HepG2 (cell line): ENCODE results near the gene SRP19. TPM values are rescaled to one million over a fixed set of nuclear protein-coding genes. Genes with fewer than 3 reads are reported as not detected.
A peak's percentile ranks its signal among the peaks of the same experiment; 100 is the strongest.

Source experiments
- ATAC-seq: fragments of 200-7000 bp; cut with Tn5 transposase; 3 replicates; pipeline ENCODE4 v1.9.1; 2020; ENCODE audit warnings: mild to moderate bottlenecking, moderate library complexity
- Bru-seq: library from RNA; stranded (reverse); fragments of 400-500 nt; gene quantifications from one replicate; lab custom pipeline; 2021; lab: Mats Ljungman, UMichigan
- BruChase-seq, 2 experiments: library from RNA; stranded (reverse); fragments of 400-500 nt; gene quantifications; one replicate each; lab custom pipeline; 2021; lab: Mats Ljungman, UMichigan
- BruUV-seq: library from RNA; stranded (reverse); fragments of 400-500 nt; replicated peaks from 2 replicates; lab custom pipeline; 2021; lab: Mats Ljungman, UMichigan
- CTCF ChIA-PET: fragments of 300-600 bp; formaldehyde crosslinking; extraction: SDS; loops from one replicate; lab custom pipeline; 2021; ENCODE audit warnings: low total read pairs, inconsistent platforms, low intra/inter-chr PET ratio; lab: Yijun Ruan, JAX
- POLR2A ChIA-PET: fragments of 350-600 bp; sonication (Branson Sonifier 250); formaldehyde crosslinking; loops from one replicate; lab custom pipeline; 2020; ENCODE audit warnings: antibody characterized with exemption, inconsistent platforms; lab: Yijun Ruan, JAX
- DNase-seq: peaks from one replicate; pipeline ENCODE4 v3.0.0-alpha.2; 2015; ENCODE audit warnings: low spot score
- FAIRE-seq: peaks from 3 replicates; lab custom pipeline; 2011; peaks lifted over from hg19 to GRCh38; lab: Jason Lieb, UNC
- H2AFZ ChIP-seq: one replicate; pipeline ENCODE4 v1.6.1; 2011; ENCODE audit warnings: low read length, inconsistent platforms
- H3K27ac ChIP-seq: fragments of 300-600 bp; 3 replicates; pipeline ENCODE4 v1.8.0; 2011; ENCODE audit warnings: mixed run types, mild to moderate bottlenecking, mixed read lengths, low read length, inconsistent platforms; ENCODE audit not compliant: insufficient read depth; ENCODE audit errors: extremely low read length
- H3K27me3 ChIP-seq, 2 experiments: fragments of 200-600 bp in 1 of 2; 2 replicates in 1 of 2; 3 replicates in 1 of 2; pipeline versions ENCODE4 v1.6.0 to v1.8.0; 2011; ENCODE audit warnings: low read length in 2 of 2, mild to moderate bottlenecking in 2 of 2, moderate library complexity in 2 of 2, inconsistent platforms in 1 of 2; ENCODE audit not compliant: insufficient read depth in 2 of 2, control insufficient read depth in 1 of 2
- H3K36me3 ChIP-seq, 2 experiments: fragments of 200-600 bp in 1 of 2; replicated peaks in 1 of 2; 2 replicates in 1 of 2; 3 replicates in 1 of 2; pipeline versions ENCODE4 v1.5.1 to v1.8.0; 2011; ENCODE audit warnings: low read length in 2 of 2, inconsistent platforms in 1 of 2; ENCODE audit not compliant: insufficient read depth in 2 of 2, control insufficient read depth in 1 of 2
- H3K4me1 ChIP-seq: 2 replicates; pipeline ENCODE4 v1.5.1; 2012; ENCODE audit warnings: low read length, inconsistent platforms; ENCODE audit not compliant: insufficient read depth
- H3K4me2 ChIP-seq: 2 replicates; pipeline ENCODE4 v1.6.0; 2011; ENCODE audit warnings: low read depth, low read length, inconsistent platforms
- H3K4me3 ChIP-seq, 3 experiments: fragments of 200-600 bp in 1 of 3; sonication (generic), shearing (Covaris generic) in 1 of 3; replicated peaks in 1 of 3; 2 replicates each; pipeline ENCODE4 v1.5.1; 2011 to 2016; ENCODE audit warnings: low read length in 3 of 3, inconsistent platforms in 2 of 3, low read depth in 2 of 3, mild to moderate bottlenecking in 2 of 3, control low read depth in 1 of 3, mixed read lengths in 1 of 3; ENCODE audit not compliant: insufficient read depth in 1 of 3
- H3K79me2 ChIP-seq: one replicate; pipeline ENCODE4 v1.6.1; 2011; ENCODE audit warnings: low read length, inconsistent platforms; ENCODE audit not compliant: insufficient read depth
- H3K9ac ChIP-seq: 2 replicates; pipeline ENCODE4 v1.6.0; 2011; ENCODE audit warnings: mild to moderate bottlenecking, low read depth, low read length, inconsistent platforms; ENCODE audit not compliant: insufficient read depth
- H3K9me3 ChIP-seq: 2 replicates; pipeline ENCODE4 v1.5.1; 2012; ENCODE audit warnings: mild to moderate bottlenecking, low read length
- H4K20me1 ChIP-seq: 2 replicates; pipeline ENCODE4 v1.6.0; 2011; ENCODE audit warnings: inconsistent platforms, mild to moderate bottlenecking, low read length, moderate library complexity; ENCODE audit not compliant: insufficient read depth
- ATF7 ChIP-seq, 2 experiments: fragments of 450-650 bp in 1 of 2; sonication (generic) in 1 of 2; formaldehyde crosslinking in 1 of 2; IDR thresholded peaks; 2 replicates each; pipeline versions ENCODE4 v1.4.0 to v1.6.1; 2016 to 2020; ENCODE audit warnings: antibody characterized with exemption in 1 of 2, mild to moderate bottlenecking in 1 of 2, missing genetic modification reagents in 1 of 2
- CBX5 ChIP-seq: sonication (generic); formaldehyde crosslinking; IDR thresholded peaks from 2 replicates; pipeline ENCODE4 v1.4.0; 2020; ENCODE audit warnings: missing genetic modification reagents, borderline replicate concordance
- CEBPG ChIP-seq: IDR thresholded peaks from 2 replicates; pipeline ENCODE4 v1.6.1; 2016
- CSRNP2 ChIP-seq: sonication (generic); formaldehyde crosslinking; conservative IDR thresholded peaks from 2 replicates; pipeline ENCODE4 v1.8.0; 2022; ENCODE audit warnings: low read depth, missing genetic modification reagents
- HNF1B ChIP-seq: sonication (generic); formaldehyde crosslinking; IDR thresholded peaks from 2 replicates; pipeline ENCODE4 v1.5.1; 2020; ENCODE audit warnings: mild to moderate bottlenecking, moderate library complexity, missing genetic modification reagents
- NR1H2 ChIP-seq: sonication (generic); formaldehyde crosslinking; IDR thresholded peaks from 2 replicates; pipeline ENCODE4 v1.8.1; 2022; ENCODE audit warnings: low read depth, missing genetic modification reagents, borderline replicate concordance
- TAF1 ChIP-seq: sonication (generic); formaldehyde crosslinking; IDR thresholded peaks from 2 replicates; pipeline ENCODE4 v1.4.0; 2020; ENCODE audit warnings: missing genetic modification reagents
- ZBTB1 ChIP-seq: sonication (generic); formaldehyde crosslinking; IDR thresholded peaks from 2 replicates; pipeline ENCODE4 v1.4.0; 2020; ENCODE audit warnings: missing genetic modification reagents, borderline replicate concordance
- ZNF121 ChIP-seq: sonication (generic); formaldehyde crosslinking; IDR thresholded peaks from 2 replicates; pipeline ENCODE4 v1.5.0; 2020; ENCODE audit warnings: mild to moderate bottlenecking, missing genetic modification reagents
- ZNF205 ChIP-seq: IDR thresholded peaks from 2 replicates; pipeline ENCODE4 v1.6.1; 2018; ENCODE audit warnings: missing biosample characterization, missing genetic modification reagents
- ZNF382 ChIP-seq: sonication (generic); formaldehyde crosslinking; IDR thresholded peaks from 2 replicates; pipeline ENCODE4 v1.5.0; 2020; ENCODE audit warnings: missing genetic modification reagents, mild to moderate bottlenecking, borderline replicate concordance
- ZNF530 ChIP-seq: sonication (generic); formaldehyde crosslinking; IDR thresholded peaks from 2 replicates; pipeline ENCODE4 v1.5.0; 2020; ENCODE audit warnings: low read depth, mild to moderate bottlenecking, missing genetic modification reagents
- ZNF790 ChIP-seq: sonication (generic); formaldehyde crosslinking; IDR thresholded peaks from 2 replicates; pipeline ENCODE4 v1.8.0; 2022; ENCODE audit warnings: missing genetic modification reagents, mild to moderate bottlenecking, borderline replicate concordance
- WGBS: methylation state at CpG from one replicate; pipeline ENCODE4 v1.1.6; 2017; ENCODE audit warnings: low lambda C conversion rate; 5-methylcytosine and 5-hydroxymethylcytosine counted together
- in situ Hi-C: cut with HindIII; loops from 2 replicates; pipeline ENCODE4 v1.10.0; 2017; ENCODE audit warnings: low pct_unique_long_range_greater_than_20kb; ENCODE audit not compliant: extremely low pct_ligation_motif_present
- intact Hi-C: fragments of 100-400 bp; cut with micrococcal nuclease; formaldehyde crosslinking; loops from one replicate; pipeline ENCODE4 v1.10.0; 2022; ENCODE audit not compliant: unreplicated experiment
- long read RNA-seq, 2 experiments: library from RNA in 1 of 2; library from polyadenylated mRNA in 1 of 2; stranded (forward) in 1 of 2; unstranded in 1 of 2; transcript quantifications; one replicate each; pipeline ENCODE4 v2.0.0, GENCODE V29; 2019 to 2022
- polyA minus RNA-seq, 3 experiments: library from RNA; depleted of rRNA, polyadenylated mRNA; stranded (reverse); fragments of >200 nt; gene quantifications; 2 replicates each; pipeline ENCODE4 v1.2.3, GENCODE V29; 2011; ENCODE audit warnings: low replicate concordance in 1 of 3
- polyA plus RNA-seq, 8 experiments: library from polyadenylated mRNA; depleted of rRNA in 3 of 8; stranded (reverse) in 7 of 8; unstranded in 1 of 8; fragments of >200 nt; fragmentation: Illumina TruSeq in 4 of 8; extraction: Trizol in 4 of 8; gene quantifications; 2 replicates each; pipeline versions ENCODE4 v1.2.1 to v1.2.3, GENCODE V29; 2011 to 2016; ENCODE audit warnings: low read depth in 4 of 8, missing spikeins in 1 of 8, mixed read lengths in 1 of 8; ENCODE audit not compliant: insufficient read depth in 1 of 8
- total RNA-seq, 5 experiments: library from RNA; depleted of rRNA; stranded (reverse); fragments of >200 nt; fragmentation: Illumina TruSeq; extraction: Trizol; gene quantifications; 2 replicates each; pipeline ENCODE4 v1.2.3, GENCODE V29; 2016; ENCODE audit warnings: low read depth in 1 of 5

Gene SRP19
- total RNA-seq (2016; rRNA removed; fragmentation: Illumina TruSeq; extraction: Trizol) = 143 and 214 TPM in 2 replicates
- 62.6 and 64.2 TPM in 2 replicates for total RNA-seq (2016; cell fraction: cytosol; rRNA removed; fragmentation: Illumina TruSeq; extraction: Trizol; ENCODE audit: low read depth)
- total RNA-seq (2016; cell fraction: insoluble cytoplasmic fraction; rRNA removed; fragmentation: Illumina TruSeq; extraction: Trizol) = 152 and 219 TPM in 2 replicates
- total RNA-seq (2016; cell fraction: membrane; rRNA removed; fragmentation: Illumina TruSeq; extraction: Trizol) = 73.5 and 79.8 TPM in 2 replicates
- total RNA-seq (2016; cell fraction: nucleus; rRNA removed; fragmentation: Illumina TruSeq; extraction: Trizol) = 73.5 and 78.9 TPM in 2 replicates
- 35.1 and 46.9 TPM in 2 replicates for polyA plus RNA-seq (2011; rRNA removed)
- 15.6 and 25.6 TPM in 2 replicates for polyA plus RNA-seq (2011; cell fraction: cytosol; rRNA removed)
- 9.2 and 18.0 TPM in 2 replicates for polyA plus RNA-seq (2011; cell fraction: nucleus; rRNA removed)
- 71.3 and 73.7 TPM in 2 replicates for polyA plus RNA-seq (2012)
- polyA plus RNA-seq (2016; cell fraction: cytosol; fragmentation: Illumina TruSeq; extraction: Trizol; ENCODE audit: low read depth) = 42.9 and 50.3 TPM in 2 replicates
- polyA plus RNA-seq (2016; cell fraction: insoluble cytoplasmic fraction; fragmentation: Illumina TruSeq; extraction: Trizol; ENCODE audit: low read depth) = 225 and 263 TPM in 2 replicates
- 59.5 and 64.7 TPM in 2 replicates for polyA plus RNA-seq (2016; cell fraction: membrane; fragmentation: Illumina TruSeq; extraction: Trizol; ENCODE audit: low read depth)
- 119 and 127 TPM in 2 replicates for polyA plus RNA-seq (2016; cell fraction: nucleus; fragmentation: Illumina TruSeq; extraction: Trizol; ENCODE audit: insufficient read depth, low read depth)
- polyA minus RNA-seq (2011; rRNA and poly(A)+ RNA removed; ENCODE audit: low replicate concordance) = 1.5 and 4.9 TPM in 2 replicates
- polyA minus RNA-seq (2011; cell fraction: cytosol; rRNA and poly(A)+ RNA removed) = 16.3 and 21.2 TPM in 2 replicates
- 24.8 and 29.1 TPM in 2 replicates for polyA minus RNA-seq (2011; cell fraction: nucleus; rRNA and poly(A)+ RNA removed)
- percentile 72 among the genes with signal in this experiment for Bru-seq, nascent RNA
- BruChase-seq, experiment 1, labeled RNA remaining after a 6-hour chase = percentile 83 among the genes with signal in this experiment
- BruChase-seq, experiment 2, labeled RNA remaining after a 2-hour chase = percentile 79 among the genes with signal in this experiment
- long read RNA-seq, experiment 1, transcript SRP19-205 (2 exons, 473 nt) = minor isoform, 25 of 128 reads
- long read RNA-seq, experiment 1, transcript SRP19-206 (5 exons, 2,841 nt) = major isoform, 89 of 128 reads
- long read RNA-seq, experiment 1, partial matches to known transcripts = 5 of 128 reads
- long read RNA-seq, experiment 1, other reads (novel, unspliced or antisense) = 1 of 128 reads
- long read RNA-seq, experiment 2, transcript SRP19-207 (4 exons, 727 nt) = minor isoform, 7 of 122 reads
- long read RNA-seq, experiment 2, transcript SRP19-206 (5 exons, 2,841 nt) = major isoform, 88 of 122 reads
- long read RNA-seq, experiment 2, transcript SRP19-201 (5 exons, 937 nt) = minor isoform, 5 of 122 reads
- long read RNA-seq, experiment 2, partial matches to known transcripts = 3 of 122 reads
- long read RNA-seq, experiment 2, other reads (novel, unspliced or antisense) = 18 of 122 reads

GRCh38 chr5:112860929-112861637 is at the start of gene SRP19:
Gene SRP19, plus strand, starts transcription at chr5:112861287. Its CDS starts 90 bp downstream, at chr5:112861377.
- H3K9ac ChIP-seq = peak within 1 kb of the TSS; percentile 98
- in situ Hi-C loops = no loop called here
- no TSS peak for BruUV-seq
- peak; percentile 96 for ATAC-seq
- peak; percentile 74 for FAIRE-seq
- H3K79me2 ChIP-seq = peaks cover 32% of the 10 kb centered on the region
- ChIA-PET CTCF (no interaction called here), POLR2A (interaction anchor here (0.7 to 2.2 kb wide), 13 partner anchors 9 to 154 kb away, joined by 3 to 12 read pairs (median 5); partner anchors contain the start of genes DCP2 and REEP5)
- H2AFZ ChIP-seq = peak within 1 kb of the TSS; percentile 85
- no peaks in the 10 kb centered on the region for H4K20me1 ChIP-seq
- peak within 1 kb of the TSS; percentile 89 for H3K27ac ChIP-seq
- no peaks in the 10 kb centered on the region for H3K9me3 ChIP-seq
- peak within 1 kb of the TSS; percentile 78 for H3K4me2 ChIP-seq
- H3K4me3 ChIP-seq = peak within 1 kb of the TSS; percentile 85 to 100 (median 93)
- no peaks in the 10 kb centered on the region; a peak in 1 of 5 replicates for H3K27me3 ChIP-seq
- peaks cover 32% of the 10 kb centered on the region for H3K4me1 ChIP-seq
- WGBS = 7% methylated on average over 17 of the region's 47 CpGs
- intact Hi-C loops = loop anchor here (2.0 to 5.0 kb wide), 3 partner anchors 62 to 154 kb away; partner anchors contain the start of gene REEP5
- DNase-seq = peak; percentile 97
- peaks cover 6 to 25% of the 10 kb centered on the region in 2 experiments; a peak in 4 of 5 replicates for H3K36me3 ChIP-seq
- TF ChIP-seq ZBTB1 (CRISPR knock-in tag) (0 out of 2 replicates have a peak, but pooled peaks have one; percentile 26), NR1H2 (CRISPR knock-in tag) (peak; percentile 88), ZNF530 (CRISPR knock-in tag) (0 out of 2 replicates have a peak, but pooled peaks have one; percentile 42), ATF7 (IDR thresholded peaks at IDR 0.05) (no peak), ATF7 (CRISPR knock-in tag; IDR thresholded peaks at IDR 0.05) (peak; percentile 39; the same call in 1 of the 2 replicates), TAF1 (CRISPR knock-in tag) (peak; percentile 68; the same call in 1 of the 2 replicates), CEBPG (peak; percentile 42; the same call in 1 of the 2 replicates), ZNF205 (CRISPR knock-in tag) (no peak; the same call in 1 of the 2 replicates), HNF1B (CRISPR knock-in tag) (peak; percentile 81), ZNF121 (no peak), CSRNP2 (CRISPR knock-in tag) (no peak), ZNF382 (CRISPR knock-in tag) (no peak), CBX5 (CRISPR knock-in tag) (peak; percentile 77), ZNF790 (CRISPR knock-in tag) (peak; percentile 79; the same call in 1 of the 2 replicates)
